ENCODE measurements around the gene SCYGR2.
"Not testable (repeated sequence)": the region's sequence is repeated elsewhere in the genome, so short reads cannot be mapped to it uniquely, and the experiment has no call there.

Gene SCYGR2

GRCh38 chr2:227598835-227599503 is at the start of gene SCYGR2:
TSS of gene SCYGR2 (plus strand) at chr2:227598893. CDS start at chr2:227598893, 0 bp downstream.
- in situ Hi-C loops (cut with MboI; ENCODE audit: low sequenced_read_pairs): not testable (repeated sequence)

- in situ Hi-C loops (cut with MboI; ENCODE audit: low sequenced_read_pairs): no loop called here
Observed at GRCh38 chr2:227551836-227552235, 46.9 kb upstream of the SCYGR2 start.

DNA sequence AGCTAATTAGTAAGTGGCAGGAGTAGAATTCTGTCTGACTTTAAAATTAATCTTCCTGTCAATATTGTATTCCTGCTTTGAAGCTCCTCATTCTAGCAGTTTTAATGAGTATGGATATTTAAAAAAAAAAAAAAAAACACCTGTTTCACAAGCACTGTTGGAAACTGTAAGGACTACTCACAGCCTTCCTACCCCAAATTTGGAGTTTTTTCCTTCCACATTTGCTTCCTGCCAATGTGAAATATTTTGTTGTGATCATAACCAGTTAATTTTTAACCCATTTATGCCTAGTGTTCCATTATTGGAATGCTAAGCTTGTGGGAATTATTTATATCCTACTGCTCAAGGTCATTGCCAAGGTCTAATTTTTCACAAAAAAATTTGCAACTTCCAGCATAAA is 36.1 kb upstream of the SCYGR2 start:
- in situ Hi-C loops (cut with MboI; ENCODE audit: low sequenced_read_pairs): no loop called here

GRCh38 chr2:227565080-227565479 is 33.6 kb upstream of the SCYGR2 start:
- in situ Hi-C loops (cut with MboI; ENCODE audit: low sequenced_read_pairs): no loop called here

DNA sequence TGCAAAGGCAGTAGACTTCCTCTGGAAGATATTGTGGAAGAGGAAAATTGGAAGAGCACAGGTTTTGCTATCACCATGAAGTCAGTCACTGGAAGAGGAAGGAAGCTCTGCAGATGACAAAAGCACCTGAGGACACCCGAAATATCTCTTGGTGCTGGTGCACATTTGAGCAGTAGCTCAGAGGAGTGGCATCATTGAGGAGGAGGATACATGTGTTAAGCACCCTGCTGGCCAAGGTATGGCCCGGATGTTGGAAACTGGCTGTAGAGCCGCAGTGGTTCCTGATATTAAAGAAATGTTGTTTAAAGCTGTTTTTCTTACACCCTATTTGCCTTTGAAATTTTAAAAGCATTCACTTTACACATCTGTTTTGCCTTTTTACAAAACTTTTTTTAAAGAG is 32.7 kb upstream of the SCYGR2 start:
- in situ Hi-C loops (cut with MboI; ENCODE audit: low sequenced_read_pairs): no loop called here

DNA sequence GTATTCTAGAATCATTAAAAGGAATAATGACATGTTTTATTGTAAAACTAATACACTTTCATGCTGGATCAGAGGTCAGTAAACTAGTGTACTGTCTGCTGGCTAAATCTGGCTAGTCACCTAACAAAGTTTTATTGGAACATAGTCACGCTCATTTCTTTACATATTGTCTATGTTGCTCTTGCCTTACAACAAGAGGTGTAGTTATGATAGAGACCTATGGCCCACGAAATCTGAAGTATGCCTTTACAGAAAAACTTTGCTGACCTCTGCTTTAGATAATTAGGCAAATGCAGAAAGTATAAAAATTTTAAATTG is 29.9 kb upstream of the SCYGR2 start:
- in situ Hi-C loops (cut with MboI; ENCODE audit: low sequenced_read_pairs): no loop called here

DNA sequence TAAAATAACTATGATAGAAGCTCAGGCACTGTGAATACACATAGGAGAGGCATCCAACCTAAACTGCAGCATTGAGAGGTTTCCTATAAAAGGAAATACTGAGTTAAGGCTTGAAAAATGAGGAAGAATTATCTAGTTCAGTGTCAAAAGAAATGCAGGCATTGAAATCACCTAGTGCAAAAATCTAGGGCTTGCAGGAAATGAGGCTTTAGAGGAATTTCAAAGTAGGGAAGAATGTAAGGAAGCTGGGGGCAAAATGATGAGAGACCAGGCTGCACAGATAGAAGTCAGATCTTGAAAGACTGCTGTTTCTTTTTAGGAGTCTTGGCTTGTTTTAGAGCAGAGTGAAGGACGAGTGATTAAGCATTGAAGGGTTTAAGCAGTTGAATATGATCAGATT is 28.1 kb upstream of the SCYGR2 start:
- in situ Hi-C loops (cut with MboI; ENCODE audit: low sequenced_read_pairs): no loop called here

- in situ Hi-C loops (cut with MboI; ENCODE audit: low sequenced_read_pairs): no loop called here
Observed at GRCh38 chr2:227576110-227576509, 22.6 kb upstream of the SCYGR2 start.

GRCh38 chr2:227576812-227577211 is 21.9 kb upstream of the SCYGR2 start:
- in situ Hi-C loops (cut with MboI; ENCODE audit: low sequenced_read_pairs): no loop called here

GRCh38 chr2:227577555-227577954 is 21.1 kb upstream of the SCYGR2 start:
- in situ Hi-C loops (cut with MboI; ENCODE audit: low sequenced_read_pairs): no loop called here

DNA sequence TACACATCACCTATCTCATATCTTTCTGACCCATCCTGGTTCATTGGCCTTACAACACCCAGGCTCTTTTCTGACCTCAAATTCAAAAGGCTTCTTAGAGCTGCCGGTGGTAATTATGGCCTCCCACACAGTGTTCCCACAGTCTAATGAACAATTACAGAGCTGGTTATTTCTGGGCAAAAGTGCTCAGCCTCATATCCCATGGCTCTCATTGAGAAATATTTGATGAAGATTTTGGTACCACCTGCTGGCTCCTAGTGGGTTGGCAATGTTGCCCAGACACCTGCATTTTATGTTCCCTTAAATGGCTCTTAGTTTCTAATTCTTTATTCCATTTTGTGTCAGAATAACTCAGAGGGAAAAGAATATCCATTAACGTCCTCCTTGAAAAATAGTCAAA is 20.1 kb upstream of the SCYGR2 start:
- in situ Hi-C loops (cut with MboI; ENCODE audit: low sequenced_read_pairs): no loop called here

GRCh38 chr2:227579791-227580190 is 18.9 kb upstream of the SCYGR2 start:
- in situ Hi-C loops (cut with MboI; ENCODE audit: low sequenced_read_pairs): no loop called here

- in situ Hi-C loops (cut with MboI; ENCODE audit: low sequenced_read_pairs): no loop called here
Observed at GRCh38 chr2:227582369-227582768, 16.3 kb upstream of the SCYGR2 start.

DNA sequence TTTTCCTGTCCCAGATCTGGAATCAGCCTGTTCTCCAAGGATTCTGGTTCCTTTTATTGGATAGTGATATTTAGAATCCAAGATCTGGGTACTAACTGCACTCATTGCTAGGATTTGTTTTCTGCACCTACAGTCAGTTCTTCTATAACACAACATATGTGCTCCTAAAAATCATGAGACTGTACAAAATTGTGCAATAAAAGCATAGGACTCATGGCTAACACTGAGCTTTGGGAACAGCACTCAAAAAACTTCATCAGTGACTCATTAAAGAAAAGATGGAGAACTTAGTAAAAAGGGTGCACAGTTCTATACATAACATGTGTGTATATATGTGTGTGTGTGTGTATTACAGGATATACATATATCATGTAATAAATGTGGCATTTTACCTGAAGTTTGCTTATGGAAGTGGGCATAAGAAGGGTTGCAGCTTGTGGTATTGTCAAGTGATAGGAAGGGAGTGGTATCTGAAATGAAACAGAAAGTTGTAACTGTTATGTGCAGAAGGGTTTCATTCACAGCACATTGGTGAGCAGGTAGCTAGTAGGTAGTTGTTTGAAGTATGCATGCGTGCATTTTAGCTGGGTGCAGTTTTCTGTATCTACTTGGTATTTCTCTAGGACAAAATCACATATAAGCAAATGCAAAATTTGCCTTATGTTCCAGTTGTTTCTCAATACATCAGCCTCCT is 5.9 kb upstream of the SCYGR2 start:
- in situ Hi-C loops (cut with MboI; ENCODE audit: low sequenced_read_pairs): no loop called here

- in situ Hi-C loops (cut with MboI; ENCODE audit: low sequenced_read_pairs): no loop called here
Observed at GRCh38 chr2:227595797-227596196, 2.9 kb upstream of the SCYGR2 start.

DNA sequence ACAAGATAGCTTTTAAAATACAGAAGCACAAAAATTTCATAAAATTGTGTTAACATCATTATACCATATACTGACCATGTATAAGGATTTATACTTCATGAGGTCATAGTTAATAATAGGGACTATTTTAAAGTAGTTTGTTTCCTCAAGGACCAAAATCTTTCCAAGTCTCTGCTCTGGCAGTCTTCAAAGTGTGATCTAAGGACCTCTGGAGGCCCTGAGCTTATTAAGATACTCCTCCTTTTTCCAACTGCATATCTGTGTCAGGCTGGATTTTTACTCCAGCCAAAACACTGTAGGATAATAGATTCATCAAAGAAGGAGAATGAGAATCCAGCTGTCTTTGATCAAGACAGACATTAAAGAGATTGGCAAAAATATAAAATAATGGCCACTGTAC is 1.7 kb upstream of the SCYGR2 start:
- in situ Hi-C loops (cut with MboI; ENCODE audit: low sequenced_read_pairs): no loop called here

DNA sequence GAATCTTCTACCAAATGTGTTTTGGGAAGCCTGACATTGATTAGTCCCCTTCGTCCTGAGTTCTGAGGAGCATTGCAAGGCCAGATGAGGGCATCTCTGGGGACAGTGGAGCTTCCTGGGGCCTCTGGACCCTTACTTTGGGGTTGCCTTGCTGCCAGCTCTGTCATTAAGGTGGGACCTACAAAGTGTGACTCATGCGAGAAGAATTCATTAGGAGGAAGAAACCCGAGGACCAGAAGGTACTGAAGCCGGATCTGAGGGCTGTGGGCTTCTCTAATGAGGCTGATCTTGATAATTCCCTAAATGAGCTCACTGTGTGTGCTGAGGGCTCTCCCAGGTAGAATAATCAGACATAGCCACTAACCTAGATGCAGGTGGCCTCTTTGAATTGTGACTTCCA is 695 bp upstream of the SCYGR2 start:
- in situ Hi-C loops (cut with MboI; ENCODE audit: low sequenced_read_pairs): no loop called here

GRCh38 chr2:227602358-227602757 is 3.7 kb downstream of the SCYGR2 start:
- in situ Hi-C loops (cut with MboI; ENCODE audit: low sequenced_read_pairs): no loop called here

DNA sequence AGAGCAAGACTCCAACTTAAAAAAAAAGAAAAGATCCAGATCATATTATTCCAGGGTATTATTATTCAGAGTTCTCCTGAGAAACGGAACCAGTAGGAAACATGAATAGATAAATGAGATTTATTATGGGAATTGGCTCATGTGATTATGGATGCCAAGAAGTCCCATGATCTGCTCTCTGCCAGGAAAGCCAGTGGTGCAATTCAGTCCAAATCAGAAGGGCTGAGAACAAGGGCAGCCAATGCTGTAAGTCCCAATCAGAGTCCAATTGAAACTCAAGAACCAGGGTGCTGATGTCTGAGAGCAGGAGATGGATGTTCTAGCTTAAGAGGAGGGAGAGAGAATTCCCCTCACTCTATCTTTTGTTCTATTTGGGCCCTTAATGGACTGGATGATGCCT is 7.8 kb downstream of the SCYGR2 start:
- in situ Hi-C loops (cut with MboI; ENCODE audit: low sequenced_read_pairs): no loop called here

- in situ Hi-C loops (cut with MboI; ENCODE audit: low sequenced_read_pairs): no loop called here
Observed at GRCh38 chr2:227607941-227608340, 9.2 kb downstream of the SCYGR2 start.

GRCh38 chr2:227608561-227609338 is 10.1 kb downstream of the SCYGR2 start:
- in situ Hi-C loops (cut with MboI; ENCODE audit: low sequenced_read_pairs): no loop called here

DNA sequence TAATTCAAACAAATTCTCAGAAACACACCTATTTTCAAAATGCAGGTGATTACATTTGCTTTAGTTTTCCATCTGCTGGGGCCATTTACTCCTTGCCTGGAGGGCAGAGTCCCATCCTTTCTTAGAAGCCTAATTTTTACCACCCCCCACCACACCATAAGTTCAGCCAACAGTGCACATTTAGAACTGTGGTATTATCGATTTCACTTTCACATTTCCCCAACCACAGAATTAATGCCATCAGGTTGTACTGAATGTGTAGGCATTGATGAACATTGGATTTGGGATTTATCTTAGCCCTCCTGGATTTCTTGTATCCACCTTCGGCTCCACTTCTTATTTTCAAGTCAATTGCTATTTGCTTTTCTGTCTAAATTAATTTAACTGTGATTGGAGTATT is 11.4 kb downstream of the SCYGR2 start:
- in situ Hi-C loops (cut with MboI; ENCODE audit: low sequenced_read_pairs): no loop called here

All from HL-60/S4 treated with phorbol 12-myristate 13-acetate at 8.2 ng/mL for 4 days and 3 days (cell line).